Lower leg skin (tissue), 3 donors: Measurements from ENCODE around the gene SSUH2.

ENCODE experiments used
- CTCF ChIP-seq, 3 donors: fragments of 450-650 bp; IDR thresholded peaks; one replicate each; pipeline ENCODE4 v1.5.1; 2016; ENCODE audit warnings: antibody characterized with exemption in 3 of 3, mild to moderate bottlenecking in 3 of 3, moderate library complexity in 2 of 3
- POLR2A ChIP-seq, 2 donors: fragments of 450-650 bp; IDR thresholded peaks; one replicate each; pipeline ENCODE4 v1.6.1; 2016 to 2017; ENCODE audit warnings: antibody characterized with exemption in 2 of 2, mild to moderate bottlenecking in 1 of 2, moderate library complexity in 1 of 2

GRCh38 chr3:8649757-8650156 lies 5.2 kb upstream of the SSUH2 start:
- TF ChIP-seq CTCF (IDR thresholded peaks at IDR 0.05) (no peak), POLR2A (IDR thresholded peaks at IDR 0.05) (no peak)
